Activated B cell treated with CpG ODN at 0.5 μM for 24 hours (primary cell): ENCODE measurements around the gene REV3L. TPM values are rescaled to one million over a fixed set of nuclear protein-coding genes. Genes with fewer than 3 reads are reported as not detected.

Source experiments
- ATAC-seq: fragments of 200-7000 bp; cut with Tn5 transposase; one replicate; pipeline ENCODE4 v1.10.0; 2021; ENCODE audit warnings: low read depth, mild to moderate bottlenecking, moderate library complexity
- CTCF ChIA-PET: fragments of 350-600 bp; sonication (Branson Sonifier 250); formaldehyde crosslinking; loops from one replicate; lab custom pipeline; 2021; ENCODE audit warnings: antibody characterized with exemption; lab: Charles Lee
- POLR2A ChIA-PET: fragments of 350-600 bp; sonication (Branson Sonifier 250); formaldehyde crosslinking; loops from one replicate; lab custom pipeline; 2021; ENCODE audit warnings: antibody characterized with exemption; lab: Charles Lee
- DNase-seq: peaks from one replicate; pipeline ENCODE4 v3.0.0; 2022
- H3K27ac Mint-ChIP-seq: one replicate; pipeline ENCODE4 v1.8.0; 2020; ENCODE audit warnings: mixed read lengths
- H3K27me3 Mint-ChIP-seq: one replicate; pipeline ENCODE4 v1.8.0; 2021; ENCODE audit warnings: mixed read lengths
- H3K36me3 Mint-ChIP-seq: one replicate; pipeline ENCODE4 v1.8.0; 2021; ENCODE audit warnings: low read depth, mixed read lengths
- H3K4me1 Mint-ChIP-seq: one replicate; pipeline ENCODE4 v1.8.0; 2021; ENCODE audit warnings: mixed read lengths
- H3K4me3 Mint-ChIP-seq: one replicate; pipeline ENCODE4 v1.8.0; 2020; ENCODE audit warnings: mild to moderate bottlenecking, mixed read lengths
- H3K9me3 Mint-ChIP-seq: one replicate; pipeline ENCODE4 v1.8.0; 2020; ENCODE audit warnings: mixed read lengths
- intact Hi-C: fragments of 100-400 bp; cut with micrococcal nuclease; formaldehyde crosslinking; loops from one replicate; pipeline ENCODE4 v1.15.1; 2024
- total RNA-seq: library from RNA; stranded (reverse); gene quantifications from 2 replicates; pipeline ENCODE4 v1.2.3, GENCODE V29; 2022
- TF ChIP-seq, protein P1 (sequence below): fragments of 200-600 bp; IDR thresholded peaks from one replicate; pipeline ENCODE4 v1.8.0; 2022; ENCODE audit warnings: antibody characterized with exemption, mild to moderate bottlenecking

REV3L gene
- total RNA-seq, 1 donor from 2014 or later: 20.0 TPM

DNA sequence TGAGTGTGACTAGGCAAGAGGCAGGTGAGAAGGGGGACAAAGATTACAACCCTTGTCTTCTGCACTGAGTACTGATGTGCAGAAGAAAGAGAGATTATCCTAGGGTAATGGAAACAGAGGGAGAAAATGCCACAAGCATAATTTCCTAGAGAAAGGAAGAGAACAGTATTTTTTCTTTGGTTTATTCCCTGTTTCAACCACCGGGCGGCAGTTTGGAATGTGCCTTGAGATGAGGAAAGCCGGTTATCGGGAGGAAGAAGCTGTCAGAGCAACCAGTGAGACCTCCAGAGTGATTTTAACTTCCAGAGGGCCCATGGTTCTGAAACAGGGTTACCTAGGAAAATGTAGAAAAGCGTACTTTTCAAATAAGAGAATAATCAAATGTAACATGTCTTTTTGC lies 121.4 kb downstream of the REV3L start:
- H3K4me3 Mint-ChIP-seq: no peak overlapping the region
- intact Hi-C loops: loop anchor here (1.0 to 10.0 kb wide), 3 partner anchors 117 to 683 kb away; no protein-coding TSS in a partner anchor
- no peaks in the 10 kb centered on the region for H3K4me1 Mint-ChIP-seq
- TF ChIP-seq, protein P1, sequence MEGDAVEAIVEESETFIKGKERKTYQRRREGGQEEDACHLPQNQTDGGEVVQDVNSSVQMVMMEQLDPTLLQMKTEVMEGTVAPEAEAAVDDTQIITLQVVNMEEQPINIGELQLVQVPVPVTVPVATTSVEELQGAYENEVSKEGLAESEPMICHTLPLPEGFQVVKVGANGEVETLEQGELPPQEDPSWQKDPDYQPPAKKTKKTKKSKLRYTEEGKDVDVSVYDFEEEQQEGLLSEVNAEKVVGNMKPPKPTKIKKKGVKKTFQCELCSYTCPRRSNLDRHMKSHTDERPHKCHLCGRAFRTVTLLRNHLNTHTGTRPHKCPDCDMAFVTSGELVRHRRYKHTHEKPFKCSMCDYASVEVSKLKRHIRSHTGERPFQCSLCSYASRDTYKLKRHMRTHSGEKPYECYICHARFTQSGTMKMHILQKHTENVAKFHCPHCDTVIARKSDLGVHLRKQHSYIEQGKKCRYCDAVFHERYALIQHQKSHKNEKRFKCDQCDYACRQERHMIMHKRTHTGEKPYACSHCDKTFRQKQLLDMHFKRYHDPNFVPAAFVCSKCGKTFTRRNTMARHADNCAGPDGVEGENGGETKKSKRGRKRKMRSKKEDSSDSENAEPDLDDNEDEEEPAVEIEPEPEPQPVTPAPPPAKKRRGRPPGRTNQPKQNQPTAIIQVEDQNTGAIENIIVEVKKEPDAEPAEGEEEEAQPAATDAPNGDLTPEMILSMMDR: no peak
- ATAC-seq (no peak), DNase-seq (no peak)
- H3K27me3 Mint-ChIP-seq: no peaks in the 10 kb centered on the region
- H3K9me3 Mint-ChIP-seq: no peaks in the 10 kb centered on the region
- ChIA-PET POLR2A (interaction anchor here (0.6 kb wide), 1 partner anchor 117 kb away, joined by 5 read pairs; no protein-coding TSS in a partner anchor), CTCF (interaction anchor here (3.3 kb wide), 1 partner anchor 117 kb away, joined by 21 read pairs; no protein-coding TSS in a partner anchor)
- no peak overlapping the region for H3K27ac Mint-ChIP-seq
- peaks cover 35% of the 10 kb centered on the region for H3K36me3 Mint-ChIP-seq

DNA sequence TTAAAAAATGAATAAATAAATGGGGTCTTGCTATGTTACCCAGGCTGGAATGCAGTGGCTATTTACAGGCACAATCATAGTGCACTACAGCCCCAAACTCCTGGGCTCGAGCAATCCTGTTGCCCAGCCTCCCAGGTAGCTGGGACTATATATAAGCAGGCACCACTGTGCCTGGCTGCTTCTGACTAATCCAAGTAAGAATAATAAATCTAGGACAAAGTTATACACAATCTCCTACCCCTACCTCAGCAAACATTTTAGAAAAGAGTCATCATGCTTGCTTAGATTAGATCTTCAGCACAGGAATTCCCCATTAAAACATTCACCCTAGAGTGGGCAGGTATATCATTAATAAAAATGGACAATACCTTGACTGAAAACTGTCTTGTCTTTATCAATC lies 124.6 kb downstream of the REV3L start:
- intact Hi-C loops: no loop called here
- Mint-ChIP-seq H3K9me3 (no peaks in the 10 kb centered on the region), H3K4me1 (no peaks in the 10 kb centered on the region), H3K27ac (no peak overlapping the region), H3K36me3 (peaks cover 53% of the 10 kb centered on the region), H3K27me3 (no peaks in the 10 kb centered on the region), H3K4me3 (no peak overlapping the region)
- TF ChIP-seq, protein P1: no peak
- ATAC-seq (no peak), DNase-seq (no peak)
- ChIA-PET POLR2A (no interaction called here), CTCF (no interaction called here)

DNA sequence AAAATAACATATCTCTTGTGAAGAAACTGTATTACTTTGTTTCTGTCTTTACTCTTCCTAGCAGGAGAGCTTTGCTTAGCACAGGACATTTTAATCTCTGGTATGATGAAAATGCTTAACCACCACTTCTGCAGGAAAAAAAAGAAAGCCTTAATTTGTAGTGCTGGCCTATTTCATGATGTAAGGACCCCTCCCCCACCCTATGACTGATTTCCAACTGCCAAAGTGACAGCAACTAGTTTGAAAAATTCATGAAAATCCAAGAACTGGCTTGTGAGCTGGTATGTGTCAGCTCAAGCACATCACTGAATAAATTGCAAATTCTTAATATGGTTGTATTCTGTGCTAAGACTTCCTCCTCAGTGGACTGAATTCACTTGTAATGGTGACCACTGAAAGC lies 125.3 kb downstream of the REV3L start:
- POLR2A ChIA-PET: no interaction called here
- TF ChIP-seq, protein P1: no peak
- peaks cover 48% of the 10 kb centered on the region for H3K36me3 Mint-ChIP-seq
- H3K27ac Mint-ChIP-seq: no peak overlapping the region
- ATAC-seq: no peak
- CTCF ChIA-PET: no interaction called here
- no peaks in the 10 kb centered on the region for H3K4me1 Mint-ChIP-seq
- H3K9me3 Mint-ChIP-seq: no peaks in the 10 kb centered on the region
- no peak overlapping the region for H3K4me3 Mint-ChIP-seq
- no peak for DNase-seq
- no peaks in the 10 kb centered on the region for H3K27me3 Mint-ChIP-seq
- intact Hi-C loops: no loop called here

DNA sequence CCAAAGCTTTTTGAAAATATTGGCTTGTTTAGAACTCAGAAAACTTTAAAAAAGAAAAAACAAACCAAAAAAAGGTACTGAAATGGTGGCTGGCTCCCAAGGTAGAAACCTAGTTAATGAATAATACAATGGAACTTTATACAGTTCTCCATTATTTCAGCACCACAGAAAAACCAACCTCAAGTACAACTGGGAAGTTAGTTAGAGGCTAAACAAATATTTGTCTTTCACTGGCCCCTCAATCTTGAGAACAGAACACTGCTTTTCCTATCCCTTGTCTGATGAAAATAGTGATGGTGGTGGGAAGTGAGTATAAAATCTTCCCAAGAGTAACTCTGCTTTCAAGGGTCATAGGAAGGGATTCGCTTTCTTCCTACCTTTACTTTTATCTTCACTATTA lies 126.5 kb downstream of the REV3L start:
- no peak for DNase-seq
- no peak overlapping the region for H3K4me3 Mint-ChIP-seq
- H3K36me3 Mint-ChIP-seq: peaks cover 58% of the 10 kb centered on the region
- H3K9me3 Mint-ChIP-seq: no peaks in the 10 kb centered on the region
- TF ChIP-seq, protein P1: no peak
- H3K27me3 Mint-ChIP-seq: no peaks in the 10 kb centered on the region
- ChIA-PET POLR2A (no interaction called here), CTCF (no interaction called here)
- intact Hi-C loops: no loop called here
- H3K4me1 Mint-ChIP-seq: no peaks in the 10 kb centered on the region
- H3K27ac Mint-ChIP-seq: no peak overlapping the region
- no peak for ATAC-seq

DNA sequence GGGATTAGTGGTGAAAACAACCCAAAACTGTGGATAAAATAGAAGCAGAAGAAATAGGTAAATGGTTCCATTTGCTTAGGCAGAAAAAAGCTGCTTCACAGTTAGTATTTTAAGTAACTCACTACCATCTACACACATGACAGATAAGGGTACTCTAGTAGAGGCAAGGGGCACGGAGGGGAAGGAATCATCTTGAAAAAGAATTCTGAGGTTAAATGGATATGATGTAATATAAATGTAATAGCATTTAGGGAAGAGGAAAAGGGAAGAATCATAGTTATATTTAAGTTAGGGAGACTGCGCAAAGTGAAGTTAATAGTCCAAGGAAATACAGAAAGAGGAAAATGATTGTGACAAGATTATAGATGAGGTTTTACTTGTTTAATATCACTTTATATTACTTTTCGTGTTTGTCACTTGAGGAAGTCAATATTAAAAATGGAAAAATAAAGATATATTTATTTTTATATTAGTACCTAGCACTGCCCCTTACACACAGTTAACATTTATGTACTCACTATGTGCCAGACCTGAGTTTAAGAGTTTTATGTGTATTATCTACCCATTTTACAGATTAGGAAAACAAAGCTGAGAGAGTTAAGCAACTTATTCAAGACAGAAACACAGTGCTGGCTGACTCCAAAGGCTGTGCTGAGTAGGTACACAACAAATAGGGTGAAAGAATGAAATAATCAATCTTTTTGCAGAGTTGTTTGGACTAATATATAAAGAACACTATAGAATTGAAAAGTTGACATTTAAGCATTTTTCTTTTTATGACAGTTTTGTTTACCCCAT lies 128.1 kb downstream of the REV3L start:
- H3K4me3 Mint-ChIP-seq: no peak overlapping the region
- POLR2A ChIA-PET: no interaction called here
- TF ChIP-seq, protein P1: no peak
- ATAC-seq: no peak
- H3K27ac Mint-ChIP-seq: no peak overlapping the region
- H3K36me3 Mint-ChIP-seq: peaks cover 61% of the 10 kb centered on the region
- H3K9me3 Mint-ChIP-seq: no peaks in the 10 kb centered on the region
- DNase-seq: no peak
- CTCF ChIA-PET: no interaction called here
- H3K4me1 Mint-ChIP-seq: no peaks in the 10 kb centered on the region
- intact Hi-C loops: loop anchor here (2.0 kb wide), 1 partner anchor 46 kb away; no protein-coding TSS in a partner anchor
- H3K27me3 Mint-ChIP-seq: no peaks in the 10 kb centered on the region
